Measurements from ENCODE around the gene RHBDD1. TPM values are rescaled to one million over a fixed set of nuclear protein-coding genes. Genes with fewer than 3 reads are reported as not detected.

RHBDD1 gene
- total RNA-seq, 1 donor: 38.9 TPM

GRCh38 chr2:226883296-226883795, 47.5 kb downstream of the RHBDD1 start:
- TF ChIP-seq CTCF (IDR thresholded peaks at IDR 0.05; ENCODE audit: insufficient read depth, low read depth, low read length): no peak
- DNase-seq (ENCODE audit: low read depth): no peak
- no peak overlapping the region for H3K4me3 ChIP-seq (ENCODE audit: low read depth, low read length)

GRCh38 chr2:226884166-226884565, 48.3 kb downstream of the RHBDD1 start:
- H3K4me3 ChIP-seq (ENCODE audit: low read depth, low read length): no peak overlapping the region
- TF ChIP-seq CTCF (IDR thresholded peaks at IDR 0.05; ENCODE audit: insufficient read depth, low read depth, low read length): no peak
- no peak for DNase-seq (ENCODE audit: low read depth)

GRCh38 chr2:226885769-226886435, 50.0 kb downstream of the RHBDD1 start:
- DNase-seq (ENCODE audit: low read depth): peak; percentile 45

GRCh38 chr2:226887940-226888339, 52.1 kb downstream of the RHBDD1 start:
- no peak overlapping the region for H3K4me3 ChIP-seq (ENCODE audit: low read depth, low read length)
- TF ChIP-seq CTCF (IDR thresholded peaks at IDR 0.05; ENCODE audit: insufficient read depth, low read depth, low read length): no peak
- DNase-seq (ENCODE audit: low read depth): peak; percentile 40

More at GRCh38 chr2:226885769-226886435, 50.0 kb downstream of the RHBDD1 start:
- TF ChIP-seq CTCF (IDR thresholded peaks at IDR 0.05; ENCODE audit: insufficient read depth, low read depth, low read length): no peak
- no peak overlapping the region for H3K4me3 ChIP-seq (ENCODE audit: low read depth, low read length)

- TF ChIP-seq CTCF (IDR thresholded peaks at IDR 0.05; ENCODE audit: insufficient read depth, low read depth, low read length): no peak
- H3K4me3 ChIP-seq (ENCODE audit: low read depth, low read length): no peak overlapping the region
- peak; percentile 70 for DNase-seq (ENCODE audit: low read depth)
Observed at GRCh38 chr2:226888378-226888965, 52.6 kb downstream of the RHBDD1 start.

GRCh38 chr2:226888971-226889370, 53.1 kb downstream of the RHBDD1 start:
- DNase-seq (ENCODE audit: low read depth): no peak
- no peak for TF ChIP-seq CTCF (IDR thresholded peaks at IDR 0.05; ENCODE audit: insufficient read depth, low read depth, low read length)
- H3K4me3 ChIP-seq (ENCODE audit: low read depth, low read length): no peak overlapping the region

Data from fibroblast of villous mesenchyme (primary cell).